GM19043 (cell line): ENCODE measurements around the gene PLD5.
"Not testable (repeated sequence)": the region's sequence is repeated elsewhere in the genome, so short reads cannot be mapped to it uniquely, and the experiment has no call there.

Experiments used
- ATAC-seq: cut with Tn5 transposase; IDR thresholded peaks from one replicate; pipeline ENCODE4 v1.9.1; 2021; ENCODE audit warnings: low read depth; ENCODE audit not compliant: unreplicated experiment

The PLD5 gene

GRCh38 chr1:242219298-242219901 lies 305.1 kb downstream of the PLD5 start:
- ATAC-seq: no peak

GRCh38 chr1:242216368-242216767 lies 308.1 kb downstream of the PLD5 start:
- no peak for ATAC-seq

DNA sequence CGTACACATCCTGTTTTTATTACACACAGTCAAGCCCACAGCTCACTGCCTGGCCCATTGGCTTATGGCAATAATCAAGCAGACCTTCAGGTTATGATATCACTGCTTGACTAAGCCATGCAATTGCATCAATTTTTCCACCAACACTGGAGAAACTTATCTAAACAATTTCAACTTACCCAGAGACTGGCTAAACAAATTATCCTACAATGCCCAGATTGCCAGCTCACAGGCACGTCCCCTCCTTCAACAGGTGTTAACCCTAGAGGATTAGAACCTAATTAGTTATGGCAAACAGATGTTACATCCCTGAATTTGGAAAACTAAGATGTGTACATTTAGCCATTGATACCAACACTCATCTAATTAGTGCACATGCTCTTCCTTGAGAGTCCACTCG lies 310.0 kb downstream of the PLD5 start:
- ATAC-seq: not testable (repeated sequence)

GRCh38 chr1:242212961-242213360 lies 311.5 kb downstream of the PLD5 start:
- not testable (repeated sequence) for ATAC-seq

DNA sequence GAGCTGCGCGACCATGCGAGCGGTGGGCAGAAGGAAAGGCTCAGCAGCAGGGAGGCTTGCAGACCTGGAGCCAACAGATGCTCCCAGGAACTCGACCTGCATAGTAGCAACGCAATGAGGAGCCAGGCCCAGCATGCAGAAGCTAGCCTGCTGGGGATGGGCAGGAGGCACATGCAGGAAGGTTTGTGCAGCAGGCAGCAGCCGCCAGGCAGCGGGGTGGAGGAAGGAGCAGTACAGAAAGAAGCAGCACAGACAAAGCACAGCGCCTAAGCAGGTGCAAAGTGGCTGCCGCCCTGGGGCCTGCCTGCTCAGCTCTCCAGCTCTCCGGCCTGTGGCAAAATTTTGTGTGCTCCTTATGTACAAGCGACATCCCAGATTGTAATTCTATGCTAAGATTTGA lies 312.1 kb downstream of the PLD5 start:
- ATAC-seq: no peak

- no peak for ATAC-seq
These were observed 313.1 kb downstream of the PLD5 start for GRCh38 chr1:242211254-242212022.

DNA sequence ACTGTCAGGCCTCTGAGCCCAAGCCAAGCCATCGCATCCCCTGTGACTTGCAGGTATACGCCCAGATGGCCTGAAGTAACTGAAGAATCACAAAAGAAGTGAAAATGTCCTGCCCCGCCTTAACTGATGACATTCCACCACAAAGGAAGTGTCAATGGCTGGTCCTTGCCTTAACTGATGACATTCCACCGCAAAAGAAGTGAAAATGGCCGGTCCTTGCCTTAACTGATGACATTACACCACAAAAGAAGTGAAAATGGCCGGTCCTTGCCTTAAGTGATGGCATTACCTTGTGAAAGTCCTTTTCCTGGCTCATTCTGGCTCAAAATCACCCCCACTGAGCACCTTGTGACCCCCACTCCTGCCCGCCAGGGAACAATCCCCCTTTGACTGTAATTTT lies 314.2 kb downstream of the PLD5 start:
- not testable (repeated sequence) for ATAC-seq

GRCh38 chr1:242209063-242209462 lies 315.4 kb downstream of the PLD5 start:
- ATAC-seq: no peak

DNA sequence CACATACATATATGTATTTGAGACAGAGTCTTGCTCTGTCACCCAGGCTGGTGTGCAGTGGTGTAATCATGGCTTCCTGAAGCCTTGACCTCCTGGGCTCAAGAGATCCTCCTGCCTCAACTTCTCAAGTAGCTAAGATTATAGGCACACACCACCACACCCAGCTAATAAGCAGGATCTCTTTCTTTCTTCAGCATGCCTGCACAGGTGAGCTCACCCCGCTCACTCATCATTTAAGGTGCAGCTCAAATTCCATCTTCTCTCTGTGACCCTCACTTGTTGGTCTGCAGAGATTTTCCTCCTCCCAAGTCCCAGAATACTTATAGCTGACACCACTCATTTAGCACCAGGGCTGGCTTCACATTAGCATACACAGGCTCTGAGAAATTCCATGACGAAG lies 316.5 kb downstream of the PLD5 start:
- no peak for ATAC-seq

DNA sequence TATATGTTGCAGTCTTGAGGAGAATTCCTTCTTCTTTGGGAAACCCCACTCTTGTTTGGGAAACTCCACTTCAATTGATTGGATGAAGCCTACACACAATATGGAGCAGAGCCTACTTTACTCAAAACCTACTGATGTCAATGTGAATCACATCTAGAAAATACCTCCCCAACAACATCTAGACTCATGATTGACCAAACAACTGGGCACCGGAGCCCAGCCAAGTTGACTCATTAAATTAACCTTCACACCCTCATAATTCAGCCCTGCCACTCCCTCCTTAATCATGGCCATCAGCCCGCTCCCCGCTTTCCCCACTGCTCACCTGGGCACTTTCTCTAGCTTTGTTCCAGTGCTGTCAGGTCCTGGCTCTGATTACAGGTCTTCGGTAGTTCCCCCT lies 317.5 kb downstream of the PLD5 start:
- no peak for ATAC-seq

- no peak for ATAC-seq
These were observed 318.6 kb downstream of the PLD5 start for GRCh38 chr1:242205622-242206489.

DNA sequence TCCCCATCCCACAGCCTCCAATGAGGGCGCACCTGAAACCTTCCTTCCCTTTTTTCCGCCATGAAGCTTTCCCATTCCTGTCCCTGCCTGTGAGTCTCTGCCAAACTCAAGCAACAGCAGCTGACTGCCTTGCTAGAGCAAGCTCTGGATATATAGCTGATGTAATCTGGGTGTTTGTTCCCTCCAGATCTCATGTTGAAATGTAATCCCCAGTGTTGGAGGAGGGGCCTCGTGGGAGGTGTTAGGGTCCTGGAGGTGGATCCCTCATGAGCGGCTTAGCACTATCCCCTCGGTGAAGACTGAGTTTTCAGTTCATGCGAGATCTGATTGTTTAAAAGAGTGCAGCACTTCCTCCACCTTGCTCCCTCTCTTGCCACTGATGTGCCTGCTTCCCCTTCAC lies 321.2 kb downstream of the PLD5 start:
- no peak for ATAC-seq

DNA sequence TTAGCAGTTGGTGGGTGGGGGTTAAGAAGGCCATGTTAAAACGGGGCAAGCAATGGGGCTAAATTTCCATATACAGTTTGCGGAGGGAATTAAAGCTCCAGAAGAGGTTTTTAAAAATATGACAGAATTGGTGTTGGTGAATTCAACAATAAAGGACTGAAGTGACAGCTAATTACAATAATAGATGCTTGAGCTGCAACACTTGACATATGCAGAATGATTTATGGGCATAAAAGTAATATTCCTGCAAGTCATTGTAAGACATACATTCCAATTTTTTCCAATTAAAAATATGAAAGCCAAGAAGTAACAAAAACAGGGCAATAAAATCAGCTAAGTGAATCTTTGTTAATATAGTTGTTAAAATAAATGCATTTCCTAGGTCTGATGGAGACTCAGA lies 323.4 kb downstream of the PLD5 start:
- ATAC-seq: no peak

DNA sequence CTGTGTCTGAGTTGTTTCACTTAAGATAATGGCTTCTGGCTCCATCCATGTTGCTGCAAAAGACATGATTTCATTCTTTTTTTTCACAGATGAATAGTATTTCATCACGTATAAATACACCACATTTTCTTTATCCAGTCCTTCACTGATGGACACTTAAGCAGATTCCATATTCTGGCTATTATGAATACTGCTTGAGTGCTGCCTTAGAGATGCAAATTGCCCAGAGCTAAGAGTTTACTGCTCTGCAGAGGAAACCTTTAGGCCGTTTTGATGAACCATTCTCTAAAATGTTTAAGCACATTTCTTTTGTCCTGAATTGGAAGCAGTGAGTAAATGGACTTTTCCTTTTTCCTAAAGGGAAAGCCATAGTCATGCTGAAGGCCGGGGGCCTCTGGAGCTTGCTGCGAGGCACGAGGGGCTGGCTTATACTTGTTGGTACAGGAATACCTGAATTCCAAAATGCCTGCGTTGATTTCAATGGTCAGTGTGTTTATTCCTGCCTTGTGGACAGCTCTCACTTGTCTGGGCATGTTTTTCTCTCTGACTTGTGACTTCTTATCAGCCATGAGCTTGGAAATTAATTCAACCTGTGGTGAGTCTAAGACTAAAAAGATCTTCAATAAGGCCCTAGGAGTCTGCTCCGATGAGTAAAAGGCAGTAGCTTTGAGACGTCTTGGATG lies 324.6 kb downstream of the PLD5 start:
- ATAC-seq: no peak

GRCh38 chr1:242197907-242198820 lies 326.3 kb downstream of the PLD5 start:
- no peak for ATAC-seq

DNA sequence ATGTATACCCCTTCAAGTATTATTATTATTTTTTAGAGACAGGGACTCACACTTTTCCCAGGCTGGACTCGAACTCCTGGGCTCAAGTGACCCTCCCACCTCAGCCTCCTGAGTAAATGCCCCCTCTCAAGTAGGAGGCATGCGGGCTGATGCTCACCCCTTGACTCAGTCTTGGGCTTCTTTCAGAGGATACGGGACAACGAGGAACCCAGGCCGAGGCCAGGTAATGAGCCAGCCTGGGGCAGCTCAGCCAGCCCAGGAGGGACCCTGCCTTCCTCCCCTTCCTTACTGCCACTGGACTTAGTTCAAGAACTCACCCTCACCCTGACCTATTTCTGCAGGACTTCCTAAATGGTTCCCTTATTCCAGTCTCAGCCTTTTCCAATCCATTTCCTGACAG lies 327.6 kb downstream of the PLD5 start:
- ATAC-seq: no peak

- ATAC-seq: no peak
These were observed 328.4 kb downstream of the PLD5 start for GRCh38 chr1:242196101-242196500.

- ATAC-seq: no peak
These were observed 334.9 kb downstream of the PLD5 start for GRCh38 chr1:242189591-242189990.

DNA sequence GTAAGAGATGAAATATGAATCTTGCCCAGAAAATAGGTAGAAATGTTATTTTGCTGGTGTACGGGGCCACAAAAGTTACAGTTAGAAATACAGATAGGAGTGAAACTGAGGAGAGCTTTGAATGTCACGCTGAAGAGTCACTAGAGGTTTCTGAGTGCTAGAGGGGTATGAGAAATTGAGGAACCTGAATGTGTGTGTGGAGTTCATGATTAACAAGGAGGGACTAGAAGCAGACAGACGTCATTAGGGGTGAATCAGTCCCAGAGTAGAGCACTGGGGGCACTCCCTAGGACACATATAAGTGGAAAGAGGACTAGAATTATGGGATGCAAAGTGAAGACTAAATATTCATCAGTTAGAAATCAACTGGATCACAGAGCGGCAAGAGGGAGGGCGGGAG lies 336.7 kb downstream of the PLD5 start:
- ATAC-seq: peak; percentile 81

DNA sequence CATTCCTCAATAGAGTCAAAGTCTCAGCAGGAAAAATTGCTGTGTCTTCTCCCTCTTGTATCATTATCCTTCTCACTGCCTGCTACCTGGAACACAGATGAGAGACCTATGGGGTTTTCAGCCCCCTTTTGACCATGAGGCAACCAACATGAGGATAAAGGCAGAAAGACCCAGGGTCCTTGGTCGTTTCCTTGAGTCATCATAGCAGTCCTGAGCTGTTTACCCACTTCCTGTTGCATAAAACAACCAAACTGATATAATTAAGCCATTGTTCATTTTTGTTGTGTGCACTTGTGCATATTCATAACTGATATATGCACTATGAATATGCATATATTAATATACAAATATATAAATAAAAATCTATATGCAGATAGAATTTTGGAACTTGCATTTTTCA lies 337.3 kb downstream of the PLD5 start:
- no peak for ATAC-seq
